OCI-LY7 (cell line): Measurements from ENCODE around the gene ZNF529.

Source experiments
- CTCF ChIP-seq: fragments of 200-600 bp; sonication (generic); conservative IDR thresholded peaks from 2 replicates; pipeline ENCODE4 v1.5.1; 2014; ENCODE audit warnings: mild to moderate bottlenecking, antibody characterized with exemption, low read length, moderate library complexity, mixed read lengths
- EZH2phosphoT487 ChIP-seq: fragments of 200-600 bp; sonication (generic); IDR thresholded peaks from 2 replicates; pipeline ENCODE4 v1.6.1; 2018; ENCODE audit warnings: low read depth, borderline replicate concordance, mild to moderate bottlenecking, mixed run types, antibody characterized with exemption, low read length, moderate library complexity, mixed read lengths

GRCh38 chr19:36605877-36606478 is 32.9 kb upstream of the ZNF529 start:
- TF ChIP-seq CTCF (no peak), EZH2phosphoT487 (no peak)
